ENCODE results near the gene JARID2.

Gene JARID2

DNA sequence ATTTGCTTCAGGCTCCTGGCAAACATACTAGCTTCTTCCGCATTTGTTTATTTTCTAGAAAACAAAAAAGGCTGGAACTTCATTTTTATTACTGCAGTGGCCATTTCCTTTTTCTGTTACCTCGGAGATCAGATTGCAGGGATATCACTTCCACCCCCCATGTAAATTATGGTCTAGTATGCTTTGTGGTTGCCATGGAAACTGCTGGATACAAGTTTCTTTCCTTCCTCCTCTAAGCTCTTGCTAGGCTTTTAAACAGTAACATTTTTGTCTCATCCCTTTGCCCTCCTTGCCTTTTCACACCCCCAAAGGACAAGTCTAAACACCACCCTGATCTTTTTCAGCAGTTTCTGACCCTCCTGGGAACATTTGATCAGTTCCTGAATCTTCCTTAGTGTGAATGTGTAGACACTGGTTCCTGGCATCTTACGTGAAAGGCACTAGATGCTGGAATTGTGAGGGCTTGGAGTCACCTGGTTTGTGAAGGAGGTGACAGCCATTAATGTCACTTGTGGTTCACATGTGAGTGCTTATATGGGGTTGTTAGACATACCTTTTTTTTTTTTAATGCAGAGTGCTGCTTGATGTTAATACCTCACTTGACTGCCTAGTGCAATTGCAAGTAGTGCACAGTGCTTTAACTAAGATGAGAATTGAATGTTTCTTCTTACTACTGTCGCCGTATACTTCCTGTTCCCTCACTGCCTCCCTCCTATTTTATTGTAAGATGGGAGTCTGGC, 181.6 kb downstream of the JARID2 start:
- DNase-seq: no peak

DNA sequence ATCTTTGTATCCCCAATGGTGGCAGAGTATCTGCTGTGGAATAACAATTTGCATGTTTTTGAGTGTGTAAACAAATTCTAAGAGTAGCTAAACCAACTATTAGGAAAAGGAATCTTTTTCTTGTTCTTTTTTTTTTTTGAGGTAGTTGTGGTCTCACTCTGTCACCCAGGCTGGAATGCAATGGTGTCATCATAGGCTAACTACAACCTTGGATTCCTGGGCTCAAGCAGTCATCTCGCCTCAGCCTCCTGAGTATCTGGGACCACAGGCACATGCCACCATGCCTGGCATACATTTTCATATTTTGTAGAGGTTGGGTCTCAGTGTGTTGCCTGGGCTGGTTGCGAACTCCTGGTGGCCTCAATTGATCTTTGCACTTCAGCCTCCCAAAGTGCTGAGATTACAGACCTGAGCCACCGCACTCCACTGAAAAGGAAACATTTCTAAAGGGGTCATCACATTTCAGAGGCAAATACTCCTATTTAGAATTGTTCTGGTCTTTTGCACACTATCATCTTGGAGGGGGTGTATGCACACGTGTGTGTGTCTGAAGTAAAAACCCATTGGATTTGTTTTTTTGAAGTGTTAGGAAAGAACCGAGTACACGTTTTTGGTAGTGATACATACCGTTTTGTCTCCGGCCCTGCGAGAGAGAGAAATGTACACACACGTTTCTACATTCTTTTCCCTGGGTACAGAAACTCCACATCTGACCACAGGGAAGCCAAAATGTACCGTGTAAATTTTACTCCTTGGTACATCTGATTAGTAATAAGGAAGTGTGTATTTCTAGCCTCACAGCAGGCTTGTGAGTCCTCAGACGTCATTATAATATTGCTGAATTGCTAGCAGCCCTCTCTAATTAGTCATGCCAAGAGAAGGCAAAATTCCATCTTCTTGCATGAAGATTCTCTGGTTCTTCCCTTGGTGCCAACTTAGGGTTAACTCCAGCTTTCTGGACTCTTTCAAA, 183.6 kb downstream of the JARID2 start:
- DNase-seq: no peak

DNA sequence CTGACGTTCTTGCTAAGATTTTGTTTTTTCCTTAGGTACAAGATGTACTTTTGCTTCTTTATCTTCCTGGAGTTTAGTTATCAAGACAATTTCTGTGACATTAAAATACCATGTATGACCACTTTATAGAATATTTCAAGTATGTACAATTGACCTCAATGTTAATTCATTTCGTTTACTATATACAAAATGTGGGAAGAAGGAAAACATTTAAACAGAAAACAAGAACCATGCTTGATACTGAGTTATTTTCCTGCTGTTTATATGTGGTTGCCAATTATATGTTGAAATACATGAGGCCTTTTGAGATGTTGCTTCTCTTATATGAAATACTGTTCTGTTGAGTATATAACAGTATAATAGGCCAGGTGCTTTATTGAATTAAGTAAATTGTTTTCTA, 184.3 kb downstream of the JARID2 start:
- DNase-seq: no peak

DNA sequence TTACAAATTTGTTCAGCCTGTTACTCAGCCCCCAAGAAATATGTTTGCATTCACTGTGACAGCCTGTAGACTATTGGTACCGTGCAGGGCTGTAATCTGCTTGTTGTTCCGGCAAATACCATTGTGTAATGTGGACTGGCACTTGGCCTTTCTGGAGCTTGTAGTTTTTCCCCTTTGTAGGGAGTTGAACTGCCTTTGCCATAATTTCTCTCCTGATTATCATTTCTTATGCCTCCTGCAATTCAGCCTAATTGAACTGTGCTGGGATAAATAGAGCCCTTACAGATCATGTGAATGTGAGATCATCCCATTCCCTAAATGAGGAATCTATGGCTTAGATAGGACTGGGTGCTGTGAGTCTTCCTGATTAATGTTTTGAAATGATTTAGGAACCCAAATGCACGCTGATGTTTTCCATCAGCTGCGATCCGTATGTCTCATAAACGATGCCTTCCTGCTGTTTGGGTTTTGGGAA, 185.1 kb downstream of the JARID2 start:
- DNase-seq: no peak

DNA sequence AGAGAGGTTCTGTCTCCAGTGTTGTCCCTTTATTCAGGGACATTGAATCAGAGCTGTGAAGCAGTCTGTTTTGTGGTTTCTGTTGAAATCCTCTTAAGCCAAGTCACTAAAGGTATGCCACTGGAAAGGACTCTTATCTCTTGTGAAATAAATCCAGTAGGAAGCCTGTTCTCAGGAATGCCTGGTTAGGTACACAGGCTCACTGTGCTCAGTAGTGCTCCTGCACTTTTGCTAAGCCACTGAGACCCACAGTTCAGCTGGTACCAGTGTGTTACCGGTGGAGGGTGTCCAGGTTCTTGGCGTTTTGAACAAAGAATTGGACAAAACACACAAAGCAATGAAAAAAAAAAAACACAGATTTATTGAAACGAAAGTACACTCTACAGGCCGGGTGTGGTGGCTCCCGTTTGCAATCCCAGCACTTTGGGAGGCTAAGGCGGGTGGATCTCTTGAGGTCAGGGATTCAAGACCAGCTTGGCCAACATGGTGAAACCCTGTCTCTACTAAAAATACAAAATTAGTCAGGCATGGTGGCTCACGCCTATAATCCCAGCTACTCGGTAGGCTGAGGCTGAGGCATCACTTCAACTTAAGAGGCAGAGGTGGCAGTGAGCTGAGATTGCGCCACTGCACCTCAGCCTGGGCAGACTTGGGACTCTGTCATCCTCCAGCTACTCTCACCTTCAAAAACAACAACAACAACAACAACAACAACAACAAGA, 186.1 kb downstream of the JARID2 start:
- DNase-seq: no peak

DNA sequence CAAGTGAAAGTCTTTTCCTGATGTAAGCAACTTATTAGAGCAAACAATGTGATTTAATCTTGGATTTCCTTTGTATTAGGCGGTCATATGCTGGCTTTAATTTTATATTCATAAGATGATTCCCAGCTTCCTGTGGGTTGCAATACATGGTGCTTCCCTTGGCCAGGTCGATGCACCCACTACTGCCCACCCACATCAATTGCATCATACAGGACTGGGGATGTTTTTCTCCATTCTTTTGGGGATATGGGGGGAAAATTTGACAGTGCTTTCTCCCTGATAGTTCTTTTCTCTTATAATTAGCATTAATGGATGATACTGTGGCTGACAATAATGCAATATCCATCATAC, 187.6 kb downstream of the JARID2 start:
- DNase-seq: no peak

DNA sequence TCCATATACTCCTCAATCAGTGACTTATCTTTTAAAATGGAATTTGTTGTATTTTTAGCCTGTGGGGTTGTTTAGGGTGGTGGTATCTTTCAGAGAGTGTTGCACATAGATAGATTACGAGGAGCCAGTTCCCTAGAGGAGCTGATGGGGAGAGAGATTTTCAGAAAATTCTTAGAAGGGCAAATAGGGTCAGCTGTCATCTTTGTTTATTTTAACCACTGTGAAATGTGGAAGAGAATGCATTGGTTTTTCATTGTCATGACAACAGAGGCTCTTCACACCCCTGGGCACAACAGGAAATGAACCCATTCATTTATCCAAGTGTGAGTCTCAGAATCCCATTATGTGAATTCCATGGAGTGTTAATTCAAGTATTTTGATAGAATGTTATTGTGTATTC, 188.4 kb downstream of the JARID2 start:
- DNase-seq: no peak

DNA sequence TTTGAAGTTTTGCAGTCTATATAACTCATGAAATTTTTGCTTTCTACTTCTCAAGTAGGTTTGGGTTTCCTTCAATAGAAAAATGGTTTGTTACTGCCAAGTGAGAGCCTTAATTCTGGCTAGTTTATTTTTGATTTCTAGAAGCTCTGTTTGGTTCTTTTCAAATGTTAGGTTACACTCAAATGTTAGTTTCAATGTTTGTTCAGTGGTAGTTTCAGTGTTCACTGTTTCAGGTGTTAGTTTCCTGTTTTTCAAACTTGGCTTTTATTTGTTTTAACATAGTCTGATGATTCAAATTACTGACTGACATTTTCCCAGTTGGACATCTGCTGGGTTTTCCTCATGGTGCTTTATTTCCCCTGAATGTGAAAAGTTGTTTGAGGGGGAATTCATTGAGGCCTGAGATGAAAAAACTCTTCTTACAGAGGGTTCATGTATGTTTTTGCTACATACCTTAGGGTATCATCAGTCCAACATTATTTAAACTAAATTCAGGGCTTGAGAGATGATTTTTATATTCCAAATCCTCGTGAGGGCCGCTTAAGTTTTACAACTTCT, 189.0 kb downstream of the JARID2 start:
- no peak for DNase-seq

DNA sequence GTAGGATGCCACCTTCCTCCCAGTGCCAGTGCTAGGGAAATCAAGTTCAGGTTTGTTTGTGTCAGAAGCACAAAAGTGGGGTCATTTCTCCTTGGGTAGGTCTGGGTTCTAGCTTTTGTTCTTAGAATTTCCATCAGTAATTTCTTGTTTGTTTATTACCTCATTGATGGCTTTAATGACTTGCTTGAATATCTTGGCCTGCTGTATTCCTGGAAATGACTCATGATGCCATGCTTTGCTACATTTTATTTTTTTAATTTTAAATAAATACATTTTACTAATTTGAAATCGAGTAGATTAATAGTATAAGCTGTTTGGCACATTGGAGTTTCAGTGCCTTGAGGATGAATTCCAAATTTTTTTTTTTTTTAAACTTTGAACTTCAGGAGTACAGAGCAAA, 189.6 kb downstream of the JARID2 start:
- DNase-seq: no peak

DNA sequence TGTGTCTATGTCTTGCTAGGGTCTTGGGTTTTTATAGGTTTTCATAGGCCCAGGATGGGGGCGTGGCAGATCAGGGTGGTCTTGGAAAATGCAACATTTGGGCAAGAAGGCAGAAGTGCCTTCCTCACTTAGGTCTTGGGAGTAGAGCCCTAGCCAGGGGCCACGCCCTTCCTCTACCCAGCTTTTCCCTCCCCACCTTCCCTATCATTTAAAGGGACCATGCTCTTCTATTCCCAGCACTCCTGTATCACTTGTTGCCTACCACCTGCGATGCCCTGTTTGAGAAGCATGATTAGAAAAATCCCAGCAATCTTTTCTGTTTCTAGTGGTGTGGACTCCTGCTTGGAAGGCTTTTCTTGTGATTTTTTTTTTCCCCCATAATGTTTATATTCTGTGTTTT, 190.6 kb downstream of the JARID2 start:
- no peak for DNase-seq

DNA sequence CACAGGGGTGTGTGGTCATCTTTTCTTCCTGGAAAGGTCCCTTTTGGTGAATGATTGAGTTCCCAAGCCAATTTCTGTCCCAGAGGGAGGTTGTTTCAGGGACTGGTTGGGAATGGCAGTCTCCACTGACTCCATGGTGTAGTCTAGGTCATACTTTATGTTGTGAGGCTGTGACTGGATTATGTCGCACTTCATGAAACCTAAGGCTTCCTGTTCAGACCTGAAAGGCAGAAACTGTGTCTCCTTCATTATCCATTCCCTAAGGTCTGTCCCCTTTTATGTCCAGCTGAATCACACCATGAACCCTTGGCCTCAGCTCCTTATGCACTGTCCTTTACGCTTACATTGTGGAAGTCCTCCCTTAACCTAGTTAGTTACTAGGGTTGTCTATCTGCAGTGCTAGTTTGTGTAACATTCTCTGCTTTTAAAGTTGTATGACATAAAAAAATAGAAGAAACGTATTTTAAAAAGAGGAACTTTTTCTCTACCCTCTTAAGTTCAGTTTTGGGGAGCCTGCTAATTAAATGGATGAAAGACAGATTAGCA, 191.3 kb downstream of the JARID2 start:
- no peak for DNase-seq

DNA sequence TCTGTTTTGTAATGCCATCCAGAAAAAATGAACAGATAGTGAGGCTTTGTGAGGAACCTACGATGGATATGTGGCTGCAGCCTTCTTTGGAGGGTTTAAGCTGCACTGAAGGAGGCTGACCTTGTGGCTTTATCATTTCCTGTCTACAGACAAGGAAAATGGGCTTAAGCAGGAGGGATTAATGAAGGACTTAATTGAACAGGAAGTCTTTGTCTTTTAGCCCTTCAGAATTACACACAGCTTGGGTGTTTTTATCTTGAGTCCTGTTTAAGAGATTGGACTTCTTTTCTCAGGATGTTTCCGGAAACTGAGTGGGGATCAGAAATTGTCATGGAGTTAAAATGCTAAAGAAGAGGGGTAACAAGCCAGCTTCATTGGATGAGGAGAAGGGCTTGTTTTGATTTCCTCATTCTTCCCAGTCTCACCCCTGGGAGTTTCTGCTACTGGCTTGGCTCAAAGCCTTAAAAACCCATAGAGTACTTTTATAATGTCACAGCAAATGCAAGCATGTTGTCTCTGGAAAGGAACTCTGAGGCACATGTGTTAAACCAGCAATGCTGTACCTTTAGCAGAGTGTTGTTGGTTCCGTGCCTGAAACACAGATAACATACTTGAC, 193.6 kb downstream of the JARID2 start:
- no peak for DNase-seq

DNA sequence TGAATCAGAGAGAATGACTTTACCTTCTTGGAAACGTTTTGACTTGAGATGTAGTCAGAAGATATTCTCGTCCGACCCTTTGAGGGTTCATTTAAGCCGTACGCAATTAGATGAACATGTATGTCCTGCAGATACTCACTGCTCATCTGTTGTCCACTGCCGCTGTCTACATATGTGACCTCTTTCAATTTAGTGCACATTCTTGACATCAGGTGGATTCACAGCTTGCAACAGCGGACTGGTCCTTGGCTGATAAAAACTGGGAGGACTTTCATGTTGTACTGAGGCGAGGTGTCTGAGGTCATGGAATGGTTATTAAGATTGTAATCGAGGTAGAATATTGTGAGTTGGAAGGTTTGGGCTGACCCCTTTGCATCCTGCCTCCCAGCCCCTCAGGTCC, 194.2 kb downstream of the JARID2 start:
- DNase-seq: no peak

DNA sequence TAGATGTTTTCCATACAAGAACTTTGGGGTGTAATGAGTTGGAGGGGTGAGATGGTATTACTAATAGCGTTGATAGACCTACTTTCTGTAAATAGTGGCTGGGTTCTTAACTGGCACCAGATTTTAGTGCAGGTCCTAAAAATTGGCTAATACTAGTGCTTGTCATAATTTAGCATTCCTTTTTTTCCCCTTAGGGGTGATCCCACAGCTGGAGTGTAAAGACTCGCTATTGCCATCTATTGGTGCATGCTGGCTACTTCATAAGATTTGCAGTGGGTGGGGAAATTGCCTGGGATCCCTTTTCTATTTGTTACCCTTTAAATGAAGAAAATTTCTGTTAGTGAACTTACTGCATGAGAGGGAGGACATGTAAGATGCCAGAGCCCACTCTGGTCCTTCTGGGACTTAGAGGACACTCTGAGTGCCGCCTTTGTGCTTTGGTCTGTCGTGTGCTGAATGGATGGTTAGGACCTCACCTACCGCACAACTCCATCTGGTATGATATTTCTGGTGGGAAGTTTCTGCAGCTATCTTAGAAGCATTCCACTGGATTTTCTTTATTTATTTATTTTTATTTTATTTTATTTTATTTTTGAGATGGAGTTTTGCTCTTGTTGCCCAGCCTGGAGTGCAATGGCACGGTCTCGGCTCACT, 195.5 kb downstream of the JARID2 start:
- peak; percentile 41 for DNase-seq

DNA sequence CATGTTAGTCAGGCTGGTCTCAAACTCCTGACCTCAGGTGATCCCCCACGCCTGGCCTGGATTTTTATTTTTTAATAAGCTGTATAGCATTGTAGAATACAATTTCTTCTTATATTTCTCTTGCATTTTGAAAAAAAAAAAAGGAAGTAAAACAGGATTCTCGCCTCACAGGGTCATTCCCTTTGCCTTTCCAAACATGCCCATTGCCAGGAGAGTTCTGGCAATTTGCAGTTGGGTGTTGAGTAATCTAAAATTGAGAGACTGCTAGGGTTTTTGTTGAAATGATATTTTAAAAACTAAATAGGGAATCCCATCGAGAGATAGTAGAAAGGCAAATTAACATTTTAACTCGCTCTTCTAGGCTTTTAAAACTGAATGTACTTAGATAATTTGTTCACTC, 196.1 kb downstream of the JARID2 start:
- DNase-seq: no peak

DNA sequence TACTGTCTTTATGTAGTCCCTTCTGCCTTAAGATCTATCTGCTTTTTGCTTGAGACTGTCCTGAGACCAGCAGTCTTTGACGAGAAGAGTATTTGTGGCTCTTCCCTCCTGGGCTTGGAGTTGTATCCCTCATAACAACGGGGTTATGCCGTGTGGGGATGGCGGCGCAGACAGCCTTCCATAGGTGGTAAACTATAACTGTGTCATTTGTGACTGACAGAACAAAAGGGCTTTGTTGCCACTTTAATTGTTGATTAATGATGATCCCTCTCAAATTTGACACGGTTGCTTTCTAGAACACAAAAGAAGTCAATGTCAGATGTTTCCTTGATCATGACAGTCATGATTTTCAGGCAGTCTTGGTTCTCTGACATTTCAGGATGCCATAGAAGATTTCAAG, 196.6 kb downstream of the JARID2 start:
- DNase-seq: no peak

DNA sequence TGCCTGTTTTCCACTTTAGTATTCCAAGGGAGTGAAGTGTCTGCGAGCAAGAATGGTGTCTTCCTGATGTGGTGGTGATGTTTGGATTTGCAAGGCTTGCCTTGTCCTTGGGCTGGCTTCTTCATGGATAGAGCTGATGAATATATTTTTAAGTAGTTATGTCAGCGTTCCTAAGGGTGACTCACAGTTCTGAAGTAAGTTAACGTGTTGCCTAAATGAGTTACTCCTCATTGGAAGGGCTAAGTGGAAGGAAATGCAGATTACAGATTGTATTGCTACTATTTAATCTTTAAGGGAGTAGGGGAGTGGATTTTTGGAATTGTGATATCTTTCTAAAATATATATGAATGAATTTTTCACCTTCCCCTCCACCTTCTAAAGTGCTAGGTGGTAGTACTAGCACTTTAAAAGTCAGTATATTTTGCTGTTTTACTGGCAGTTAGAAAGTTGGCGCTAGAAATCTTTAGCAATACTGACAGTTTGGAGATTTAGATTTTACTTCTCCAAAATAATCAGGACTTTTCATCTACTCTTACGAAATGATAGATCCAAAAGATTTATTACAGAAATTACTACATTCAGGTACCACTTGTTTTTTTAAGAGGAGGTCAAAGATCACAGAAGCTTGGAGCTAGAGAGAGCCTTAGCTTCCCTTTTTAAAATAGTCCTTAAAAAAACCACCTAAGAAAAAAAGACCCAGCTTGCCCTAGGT, 197.4 kb downstream of the JARID2 start:
- DNase-seq: no peak

DNA sequence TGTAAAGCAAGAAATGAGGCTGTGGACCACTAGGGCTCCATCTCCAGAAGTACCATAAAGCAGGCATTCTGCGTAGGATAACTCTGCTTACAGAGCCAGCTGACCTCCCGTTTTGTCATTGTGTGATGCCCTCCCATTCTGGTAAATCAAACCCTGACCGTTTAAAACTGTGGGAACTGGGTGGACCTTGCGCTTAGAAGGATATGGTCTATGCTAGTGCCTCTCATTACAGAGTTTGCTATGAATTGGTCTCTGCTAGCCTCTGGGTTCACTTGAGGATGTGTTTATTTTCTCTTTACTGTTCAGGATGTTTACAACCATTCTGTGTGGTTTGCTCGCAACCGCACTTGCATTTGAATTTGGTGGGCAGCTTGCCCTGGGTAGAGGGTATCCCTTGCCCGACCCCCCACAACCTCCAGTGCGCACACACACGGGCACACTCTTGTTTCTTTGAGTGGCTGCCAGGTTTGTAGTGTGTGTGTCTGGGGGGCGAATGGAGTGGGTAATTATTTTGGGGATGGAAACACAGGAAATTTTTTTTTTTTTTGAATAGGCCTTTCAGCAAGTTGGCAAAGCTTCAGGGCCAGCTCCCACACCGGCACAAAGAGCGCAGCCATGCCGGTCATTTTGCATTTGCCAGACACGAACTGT, 198.3 kb downstream of the JARID2 start:
- DNase-seq: no peak

DNA sequence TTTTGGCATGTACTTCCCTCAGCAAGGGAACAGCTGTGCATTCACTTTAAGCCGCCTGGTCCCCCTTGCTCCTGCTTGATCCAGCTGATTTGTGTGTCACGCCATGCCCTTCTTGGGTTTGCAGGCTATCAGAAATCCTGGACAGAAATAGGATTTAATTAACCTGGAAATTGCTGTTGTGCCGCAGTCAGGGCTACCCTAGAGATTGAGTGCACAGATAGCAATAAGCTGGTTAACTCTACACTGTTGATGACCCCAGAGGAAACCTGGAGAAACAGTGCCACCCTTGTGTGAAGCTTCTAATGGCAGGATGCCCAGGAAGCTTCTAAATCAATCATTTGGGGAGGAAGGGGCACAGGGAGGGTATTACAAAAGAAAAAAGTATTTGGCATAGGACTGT, 199.0 kb downstream of the JARID2 start:
- DNase-seq: no peak

DNA sequence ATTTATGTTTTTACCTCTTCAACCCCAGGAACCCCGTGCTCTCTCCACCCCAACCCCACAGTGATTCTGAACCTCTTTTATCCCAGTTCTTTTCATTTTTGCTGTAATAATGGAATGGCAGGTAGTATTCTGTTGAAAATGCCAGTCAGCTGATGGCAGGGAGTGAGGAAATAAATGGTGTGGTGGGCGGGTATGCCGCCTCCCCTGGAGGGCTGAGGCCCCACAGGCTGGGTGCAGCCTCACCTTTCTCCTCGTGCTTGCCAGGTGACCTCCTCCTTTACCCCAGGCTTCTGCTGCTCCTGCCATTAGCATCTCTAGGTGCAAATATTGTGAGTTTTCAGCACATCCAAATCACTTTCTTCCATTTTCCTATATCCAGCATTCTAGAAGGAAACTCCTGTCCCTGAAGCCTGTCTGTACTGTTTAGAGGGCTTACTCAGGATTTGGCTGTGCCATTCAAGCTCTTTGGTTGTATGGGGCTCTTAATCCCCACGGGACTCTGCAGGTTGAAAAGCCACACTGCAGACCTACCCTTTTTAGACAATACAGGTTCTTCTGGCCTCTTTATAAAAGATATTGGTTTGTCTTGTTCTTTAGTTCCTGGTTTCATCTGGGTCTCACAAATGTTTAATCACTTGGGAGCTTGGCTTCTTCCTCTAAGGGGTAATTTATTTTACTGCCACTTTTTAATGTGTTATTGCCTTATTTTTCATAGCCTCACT, 201.8 kb downstream of the JARID2 start:
- DNase-seq: no peak

Measured in stimulated activated CD4-positive, alpha-beta T cell treated with anti-CD3 and anti-CD28 coated beads, Interleukin-15, amount 100 ng/mL, for 24 hours (primary cell).